Measurements from ENCODE around the gene KSR1.

DNA sequence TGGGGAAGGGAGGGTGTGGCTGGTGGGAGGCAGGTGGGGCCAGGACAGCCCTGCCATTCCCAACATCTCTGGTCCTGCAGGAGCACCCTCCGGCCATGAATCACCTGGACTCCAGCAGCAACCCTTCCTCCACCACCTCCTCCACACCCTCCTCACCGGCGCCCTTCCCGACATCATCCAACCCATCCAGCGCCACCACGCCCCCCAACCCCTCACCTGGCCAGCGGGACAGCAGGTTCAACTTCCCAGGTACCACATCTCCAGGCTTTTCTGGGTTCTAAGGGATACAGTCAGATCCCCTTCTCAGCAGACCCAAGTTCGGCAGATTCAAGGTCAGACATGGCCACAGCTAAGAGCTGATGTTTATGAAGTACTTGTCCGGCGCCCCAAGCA lies 140.9 kb downstream of the KSR1 start:
- TF ChIP-seq TAF1 (IDR thresholded peaks at IDR 0.05; ENCODE audit: low read depth): no peak
- TF ChIP-seq, protein P1, sequence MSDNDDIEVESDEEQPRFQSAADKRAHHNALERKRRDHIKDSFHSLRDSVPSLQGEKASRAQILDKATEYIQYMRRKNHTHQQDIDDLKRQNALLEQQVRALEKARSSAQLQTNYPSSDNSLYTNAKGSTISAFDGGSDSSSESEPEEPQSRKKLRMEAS (IDR thresholded peaks at IDR 0.05): no peak
- TF ChIP-seq CEBPB (IDR thresholded peaks at IDR 0.05): no peak
- no peak for TF ChIP-seq ZBTB7A (IDR thresholded peaks at IDR 0.05; ENCODE audit: low read depth)
- no peak for TF ChIP-seq EP300 (IDR thresholded peaks at IDR 0.05; ENCODE audit: borderline replicate concordance)
